ENCODE results near the gene RGS16.

RGS16 gene

DNA sequence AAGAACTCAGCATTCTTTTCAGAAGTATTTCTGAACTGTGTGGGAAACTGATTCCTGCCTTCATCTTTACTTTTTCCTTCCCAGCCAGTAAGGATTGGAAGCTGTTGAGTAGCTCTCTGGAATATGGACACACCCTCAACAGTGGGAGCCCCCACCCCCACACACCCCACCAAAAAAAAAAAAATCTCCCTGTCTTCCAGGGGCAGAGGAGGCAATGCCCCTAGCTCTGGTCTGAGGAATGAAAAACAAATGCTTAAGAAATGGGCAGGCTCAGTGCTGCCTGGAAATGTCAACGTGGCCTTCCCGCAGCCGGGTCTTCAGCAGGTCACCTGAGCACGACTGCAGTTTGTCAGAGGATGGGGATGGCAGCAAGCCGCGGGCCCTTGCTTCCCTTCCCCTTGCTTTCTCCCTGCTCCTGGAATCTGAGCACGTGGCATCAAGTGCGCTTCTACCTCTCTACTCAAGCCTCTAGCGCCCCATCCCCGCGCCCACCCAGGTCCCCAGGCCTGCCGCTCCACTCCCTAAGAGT is 479 bp downstream of the RGS16 start:
- no peak for DNase-seq

DNA sequence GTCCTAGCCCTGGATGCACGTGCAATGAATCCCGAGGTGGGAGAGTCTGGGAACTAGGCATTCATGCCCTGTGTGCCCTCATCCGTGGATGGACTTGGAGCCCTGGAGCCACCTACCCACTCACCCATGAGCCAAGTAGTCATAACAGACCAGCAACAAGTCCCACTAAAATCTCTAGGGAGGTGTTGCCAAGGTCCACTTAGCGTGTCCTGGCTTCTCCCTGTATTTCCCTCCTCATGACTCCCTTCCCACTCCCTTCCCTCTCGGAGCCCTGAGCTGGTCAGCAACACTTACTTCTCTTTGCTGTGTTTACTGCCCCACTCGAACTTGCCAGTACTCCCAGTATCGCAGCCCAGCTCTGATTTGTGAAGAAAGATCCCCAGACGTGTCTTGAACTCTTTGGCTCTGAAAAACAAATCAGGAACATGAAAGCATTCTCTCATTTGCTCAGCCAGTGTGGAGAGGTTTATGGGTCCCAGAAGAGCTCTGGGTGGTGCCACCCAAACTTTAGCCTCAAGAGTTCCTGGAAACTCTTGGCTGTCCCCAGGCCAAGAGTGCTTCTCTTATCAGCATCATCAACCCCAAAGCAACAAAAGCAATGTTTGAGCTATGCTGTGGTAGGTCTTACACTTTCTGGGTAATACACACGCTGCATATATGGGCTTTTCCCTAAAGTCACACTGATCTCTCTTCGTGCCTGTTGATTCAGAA is 1.1 kb downstream of the RGS16 start:
- peak; percentile 31 for DNase-seq

DNA sequence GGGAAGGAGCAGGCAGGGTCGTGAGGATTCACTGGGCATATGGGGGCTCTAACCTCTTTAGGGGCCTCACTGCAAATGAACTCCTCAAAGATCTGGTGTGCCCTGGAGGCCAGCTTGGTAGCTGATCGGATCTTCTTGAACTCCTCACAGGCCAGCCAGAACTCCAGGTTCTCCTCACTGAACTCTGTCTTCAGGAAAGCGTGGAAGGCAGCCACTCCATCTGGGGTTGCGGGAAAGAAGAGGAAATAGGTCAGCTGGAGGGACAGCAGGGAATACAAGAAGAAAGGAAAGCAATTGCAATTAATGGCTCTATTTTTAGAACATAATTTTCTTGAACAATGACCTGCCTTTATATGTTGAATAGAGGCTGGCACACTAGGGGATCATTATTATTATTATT is 2.3 kb downstream of the RGS16 start:
- DNase-seq: no peak

DNA sequence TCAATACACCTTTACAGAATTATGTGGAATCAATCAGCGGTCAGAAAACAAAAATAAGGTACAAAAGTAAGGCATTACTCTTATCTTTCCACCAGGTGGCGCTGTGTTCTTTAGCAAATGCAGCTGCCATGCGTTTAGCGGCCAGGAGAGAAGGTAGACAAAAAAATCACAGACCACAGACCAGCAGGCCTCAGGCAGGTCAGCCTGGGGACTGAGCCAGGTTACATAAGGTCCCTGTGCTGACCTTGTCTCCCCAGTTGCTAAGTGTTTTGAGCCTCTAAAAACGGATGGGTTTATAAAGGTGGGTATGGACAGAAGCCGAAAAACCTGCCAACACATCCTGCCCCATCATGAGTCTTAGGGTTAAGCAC is 2.8 kb downstream of the RGS16 start:
- peak; percentile 74 for DNase-seq

DNA sequence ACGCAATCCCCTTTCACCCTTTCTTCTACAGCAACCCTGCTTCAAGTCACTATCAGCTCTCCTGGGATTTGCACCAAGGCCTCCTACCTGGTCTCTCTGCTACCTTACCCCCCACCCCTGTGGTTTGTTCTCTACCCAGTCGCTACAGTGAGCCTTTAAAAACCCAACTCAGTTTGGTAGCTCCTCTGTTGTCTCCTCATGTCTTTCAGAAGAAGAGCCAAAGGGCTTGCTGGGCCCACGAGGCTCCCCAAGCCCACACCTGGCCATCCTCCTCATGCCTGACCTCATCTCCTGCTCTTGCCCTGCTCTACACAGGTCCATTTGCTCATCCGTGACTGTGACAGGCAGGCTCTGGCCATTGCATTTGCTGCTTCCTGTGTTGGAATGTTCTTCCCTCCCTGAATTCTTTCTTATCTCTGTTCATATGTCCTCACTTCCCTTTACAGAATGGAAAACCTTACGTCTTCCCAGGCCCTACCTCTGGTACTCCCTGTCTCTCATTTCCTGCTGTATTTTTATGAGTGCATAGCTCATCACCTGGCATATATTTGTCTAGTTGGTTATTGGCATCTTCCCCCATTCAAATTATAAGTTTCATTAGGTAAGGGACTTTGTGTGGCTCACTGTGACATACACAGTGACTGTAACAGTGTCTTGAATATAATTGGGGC is 3.3 kb downstream of the RGS16 start:
- no peak for DNase-seq

DNA sequence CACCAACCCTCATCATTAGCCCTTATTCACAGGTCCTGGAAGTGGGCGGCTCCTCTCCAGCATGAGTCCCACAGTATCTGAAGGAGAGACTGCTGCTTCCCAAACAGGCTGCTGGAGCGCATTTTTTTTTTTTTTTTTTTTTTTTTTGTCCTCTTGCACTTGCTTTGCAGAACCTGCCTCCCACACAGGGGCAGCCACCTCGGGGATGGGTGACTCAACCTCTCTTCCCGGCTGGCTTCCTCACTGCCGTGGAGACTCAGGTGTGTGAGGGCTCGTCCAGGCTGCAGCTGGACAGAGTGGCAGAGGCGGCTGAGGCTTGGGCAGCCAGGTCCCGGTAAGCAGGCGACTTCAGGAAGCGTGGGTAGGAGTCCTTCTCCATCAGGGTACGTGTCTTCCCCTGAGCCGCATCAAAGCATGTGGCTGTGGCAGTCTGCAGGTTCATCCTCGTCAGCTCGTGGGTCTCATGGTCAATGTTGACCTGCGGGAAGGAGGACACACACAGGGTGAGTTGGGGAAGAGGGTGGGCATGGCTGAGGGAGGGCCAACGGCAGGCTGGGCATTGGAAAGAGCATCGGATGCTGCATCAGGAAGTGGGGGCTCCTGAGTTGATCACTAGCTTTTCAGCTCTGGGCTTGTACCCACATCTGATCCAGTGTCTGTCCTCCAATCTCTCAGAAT is 4.0 kb downstream of the RGS16 start:
- DNase-seq: no peak

DNA sequence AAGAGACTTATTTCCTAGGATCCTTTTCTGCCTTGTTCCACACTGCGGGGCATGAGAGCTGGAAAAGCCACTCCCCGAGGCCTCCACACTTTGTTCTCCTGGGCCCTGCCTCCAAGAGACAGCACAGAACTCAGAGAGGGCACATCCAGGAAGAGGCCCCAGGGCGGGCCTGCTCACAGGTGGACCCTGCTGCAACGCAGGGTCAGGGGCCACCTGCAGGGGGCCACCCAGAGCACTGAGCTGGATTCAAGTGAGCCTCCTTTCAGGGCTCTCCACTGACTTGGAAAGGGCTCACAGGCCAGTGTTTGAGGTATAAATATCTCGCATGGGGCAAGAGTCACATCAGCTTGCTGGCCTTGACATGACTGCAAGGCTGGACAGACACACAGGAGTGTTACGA is 4.8 kb downstream of the RGS16 start:
- peak; percentile 47 for DNase-seq

DNA sequence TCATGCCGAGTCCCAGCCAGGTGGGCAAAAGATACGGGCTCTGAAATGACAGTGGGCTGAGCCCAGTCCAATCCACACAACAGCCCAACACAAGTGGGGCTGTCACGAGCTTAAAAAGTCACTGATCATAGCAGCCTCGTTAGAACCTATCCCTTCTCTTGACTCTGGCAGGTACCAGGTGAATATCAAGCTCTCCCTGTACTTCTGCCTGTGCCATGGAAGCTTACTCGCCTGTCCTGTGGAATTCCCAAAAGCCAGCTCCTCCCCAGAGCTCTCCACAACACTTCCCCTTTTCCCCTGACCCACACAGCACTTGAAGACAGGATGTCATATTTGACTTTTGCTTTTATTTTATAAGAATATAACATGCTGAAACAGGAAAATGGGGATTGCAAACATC is 5.9 kb downstream of the RGS16 start:
- DNase-seq: no peak

DNA sequence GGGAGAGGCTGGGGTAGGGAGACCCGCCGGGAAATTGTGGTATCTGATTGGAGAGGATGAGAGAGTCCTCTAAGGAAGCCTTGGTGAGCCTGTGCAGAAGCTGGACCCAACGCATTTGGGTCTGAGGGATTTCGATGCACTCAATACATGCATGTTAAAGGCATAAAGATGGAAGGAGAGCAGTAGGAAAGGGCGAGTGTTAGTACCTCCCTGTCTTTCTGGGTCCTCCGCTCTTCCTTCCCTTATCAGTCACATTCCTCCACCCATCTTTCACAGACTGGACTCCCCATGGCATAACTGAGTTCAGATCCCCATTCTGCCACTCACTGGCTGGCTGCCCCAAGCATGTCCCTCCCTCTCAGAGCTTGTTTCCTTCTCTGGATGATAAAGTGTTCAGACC is 7.3 kb downstream of the RGS16 start:
- no peak for DNase-seq

DNA sequence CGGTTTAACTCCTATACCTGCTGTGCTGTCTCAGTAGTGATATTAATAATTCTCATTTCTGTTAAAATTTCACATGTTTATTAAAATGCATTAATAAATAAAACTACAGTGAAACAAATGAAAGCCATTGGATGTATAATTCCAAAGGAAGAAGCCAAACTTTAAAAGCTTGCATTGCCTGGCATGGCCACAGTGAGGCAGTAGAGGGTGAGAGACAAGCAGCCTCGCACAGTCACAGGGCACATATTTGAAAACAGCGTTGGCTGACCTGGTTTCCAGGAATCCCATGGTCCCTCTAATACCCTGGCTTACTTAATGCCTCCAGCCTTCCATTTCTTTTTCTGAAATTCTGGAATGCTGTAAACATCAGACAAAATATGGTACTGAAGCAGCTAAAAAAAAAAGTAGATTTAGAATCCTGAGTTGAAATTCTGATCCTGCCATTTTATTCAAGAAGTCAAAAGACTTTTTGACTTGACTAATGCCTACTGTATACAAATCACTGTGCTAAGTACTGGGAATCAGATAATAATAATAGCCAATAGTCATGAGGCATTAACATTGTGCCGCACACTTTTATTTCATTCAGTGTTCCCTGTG is 8.4 kb downstream of the RGS16 start:
- DNase-seq: peak; percentile 79

DNA sequence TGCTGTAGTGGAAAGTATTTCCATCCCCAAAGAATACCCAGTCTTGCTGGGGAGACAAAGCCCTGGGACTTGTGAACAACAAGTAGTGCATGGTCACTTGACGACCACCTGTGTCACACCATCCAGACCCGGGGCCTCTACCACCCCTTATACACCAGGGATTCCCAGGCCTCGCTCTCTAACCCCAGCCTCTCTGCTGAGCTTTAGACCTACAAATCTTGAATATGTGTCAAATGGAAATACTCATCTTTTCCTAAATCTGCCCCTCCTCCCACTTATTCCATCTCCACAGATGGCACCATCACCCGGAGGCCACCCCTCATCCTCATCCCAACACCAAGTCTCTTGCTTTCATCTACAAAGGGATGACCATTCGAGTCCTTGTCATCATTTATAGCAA is 14.3 kb downstream of the RGS16 start:
- no peak for DNase-seq

DNA sequence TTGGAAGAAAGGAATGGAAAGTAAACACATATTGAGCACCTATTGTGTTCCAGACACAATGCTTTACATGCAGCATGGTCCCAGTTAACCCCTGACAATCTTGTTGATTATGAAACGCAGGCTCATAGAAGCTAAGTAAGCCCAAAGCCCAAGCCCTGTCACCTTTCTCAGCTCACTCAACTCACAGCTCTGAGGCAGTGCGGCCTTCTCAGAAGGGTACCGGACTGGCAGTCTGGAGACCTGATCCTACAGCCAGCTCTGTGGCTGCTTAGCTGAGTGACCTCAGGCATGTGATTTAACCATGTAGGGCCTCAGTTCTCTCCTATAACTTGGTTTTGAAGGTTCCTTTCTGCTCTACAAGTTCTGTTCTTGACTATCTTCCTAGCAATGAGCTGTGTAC is 14.7 kb downstream of the RGS16 start:
- no peak for DNase-seq

DNA sequence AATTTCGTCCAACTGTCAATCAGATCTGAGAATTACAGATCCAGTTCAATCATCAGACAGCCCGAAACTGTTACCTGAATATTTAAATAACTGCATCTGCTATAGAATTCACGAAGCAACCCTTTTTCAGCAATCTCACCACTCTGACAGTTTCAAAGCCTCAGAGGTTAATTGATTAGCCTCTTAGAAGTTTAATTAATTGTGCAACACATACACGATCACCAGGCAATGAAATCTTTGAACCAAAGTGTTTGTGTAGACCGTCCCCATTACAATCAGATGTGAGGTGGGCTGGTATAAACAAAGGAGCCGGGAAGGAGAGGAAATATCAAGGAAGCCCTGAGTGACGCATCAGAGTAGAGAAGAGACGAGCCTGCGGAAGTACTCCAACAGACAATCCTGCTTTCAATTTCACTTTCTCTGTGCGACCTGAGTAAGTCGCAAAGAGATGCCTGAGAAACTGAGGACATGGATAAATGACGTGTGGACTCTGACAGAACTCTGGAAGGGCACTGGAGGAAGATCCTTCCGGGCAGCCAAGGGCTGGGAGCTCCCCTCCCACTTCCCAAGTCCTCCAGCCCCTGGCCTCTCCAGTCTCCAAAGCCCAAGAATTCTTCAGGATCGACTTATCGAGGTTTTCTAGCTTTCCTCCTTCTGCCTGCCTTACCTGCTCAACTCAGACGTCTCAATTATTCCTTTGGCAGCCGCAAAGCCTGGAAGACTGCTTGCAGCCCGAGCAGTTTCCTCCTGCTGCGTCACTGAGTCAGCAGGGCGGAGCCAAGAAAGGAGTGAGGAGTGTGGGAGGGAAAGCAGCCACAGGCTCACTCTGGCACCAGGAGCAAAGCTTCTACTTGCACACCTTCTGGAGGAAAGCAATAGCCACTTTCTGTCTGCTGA is 15.4 kb downstream of the RGS16 start, which contains the start of gene RNASEL:
Gene RNASEL, minus strand, starts transcription at position 757 of the 897 bp plus-strand sequence. CDS start 2,450 bp downstream, outside the sequence.
- peak; percentile 77 for DNase-seq

DNA sequence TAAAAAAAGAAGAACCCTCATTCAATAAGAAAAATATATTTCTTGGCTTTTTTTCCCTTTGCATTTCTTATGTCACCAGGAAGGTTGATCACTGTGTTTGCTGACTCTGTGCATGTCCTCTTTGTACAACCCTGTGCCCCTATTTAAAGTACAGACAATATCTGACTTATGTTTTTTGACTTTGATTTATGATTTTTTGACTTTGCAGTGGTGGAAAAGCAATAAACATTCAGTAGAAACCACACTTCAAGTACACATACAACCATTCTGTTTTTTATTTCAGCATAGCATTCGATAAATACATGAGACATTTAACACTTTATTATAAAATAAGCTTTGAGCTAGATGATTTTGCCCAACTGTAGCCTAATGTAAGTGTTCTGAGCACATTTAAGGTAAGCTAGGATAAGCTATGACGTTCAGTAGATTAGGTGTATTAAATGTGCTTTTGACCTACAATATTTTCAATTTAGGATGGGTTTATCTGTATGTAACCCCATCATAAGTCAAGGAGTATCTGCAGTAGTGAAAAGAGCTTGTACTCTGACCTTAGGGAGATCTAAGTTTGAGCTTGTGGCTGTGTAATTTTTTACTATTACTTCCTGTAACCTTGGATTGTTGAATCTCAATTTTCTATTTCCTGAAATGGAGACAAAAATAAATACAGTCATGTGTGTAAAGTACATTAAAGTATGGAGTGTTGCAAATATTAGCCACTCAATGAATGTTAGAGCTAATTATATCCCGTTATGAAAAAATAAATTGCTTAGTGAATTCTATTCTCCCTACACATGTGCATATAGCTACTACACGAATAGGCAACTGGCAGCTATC is 16.3 kb downstream of the RGS16 start:
- DNase-seq: no peak

DNA sequence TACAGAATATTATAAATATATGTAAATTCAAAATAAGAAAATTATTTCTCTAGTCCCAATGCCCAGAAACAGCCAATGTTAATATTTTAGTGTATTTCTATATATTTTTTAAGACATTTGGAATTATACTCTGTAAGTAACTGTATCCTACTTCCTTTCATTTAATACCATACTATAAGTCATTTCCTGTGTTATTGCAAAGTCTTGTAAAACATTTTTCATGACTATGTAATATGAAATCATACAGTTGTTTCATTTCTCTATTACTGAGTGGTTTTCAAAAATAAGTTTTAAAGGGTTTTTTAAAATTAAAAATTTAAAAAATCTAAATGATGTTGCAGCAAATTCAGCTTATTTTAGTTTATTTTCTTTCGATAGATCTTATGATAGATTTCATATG is 17.1 kb downstream of the RGS16 start:
- no peak for DNase-seq

DNA sequence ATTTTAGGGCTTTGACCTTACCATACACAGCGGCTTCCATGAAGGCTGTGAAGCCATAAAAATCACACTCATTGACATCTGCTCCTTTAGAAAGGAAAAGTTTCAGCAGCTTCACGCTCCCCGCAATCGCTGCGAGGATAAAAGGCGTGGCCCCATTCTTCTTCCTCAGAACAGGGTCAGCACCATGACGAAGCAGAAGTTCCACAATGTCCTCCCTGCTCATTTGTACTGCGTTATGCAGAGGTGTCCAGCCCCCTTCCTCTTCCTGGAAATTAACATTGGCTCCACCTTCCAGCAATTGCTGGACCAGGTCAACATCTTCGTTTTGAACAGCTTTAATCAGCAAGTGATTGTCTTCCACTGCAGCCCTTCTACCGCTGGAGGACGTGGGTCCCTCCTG is 17.8 kb downstream of the RGS16 start:
- DNase-seq: no peak

DNA sequence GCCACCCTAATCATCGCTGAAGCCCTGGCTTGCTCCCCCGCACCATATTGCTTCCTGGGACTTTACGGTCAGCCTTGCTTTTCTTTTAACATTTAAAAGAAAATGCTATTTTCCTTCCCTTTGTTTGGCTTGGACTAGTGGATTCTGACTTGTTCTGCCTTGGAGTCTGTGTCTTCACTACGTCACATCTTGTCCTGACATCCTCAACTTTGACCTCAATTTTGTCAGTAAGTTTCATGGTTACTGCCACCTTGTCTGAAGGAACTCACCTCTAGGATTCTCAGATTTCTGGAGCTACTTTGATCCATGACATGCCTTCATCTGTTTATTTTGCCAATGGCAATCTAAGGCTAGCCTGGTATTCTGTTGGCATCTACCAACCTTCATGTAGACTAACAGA is 19.4 kb downstream of the RGS16 start:
- no peak for DNase-seq

DNA sequence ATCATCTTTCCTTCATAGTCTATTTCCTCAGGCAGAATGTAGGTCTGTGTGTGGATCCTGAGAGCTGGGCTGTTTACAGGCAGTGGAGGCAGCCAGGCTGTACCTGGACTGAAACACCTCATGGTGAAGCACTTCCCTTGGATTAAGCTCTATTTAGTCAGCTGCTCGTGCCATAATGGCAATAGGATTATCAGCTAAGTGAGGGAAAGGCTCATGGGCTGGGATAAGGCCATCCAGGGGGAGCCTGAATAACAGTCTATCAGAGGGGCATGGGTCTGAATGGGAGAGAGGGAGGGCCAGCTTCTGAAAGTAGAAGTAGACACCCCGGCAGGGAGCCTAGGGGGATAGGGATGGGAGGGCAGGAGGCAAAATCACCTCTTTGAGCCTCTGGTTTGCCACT is 23.5 kb downstream of the RGS16 start:
- DNase-seq: no peak

DNA sequence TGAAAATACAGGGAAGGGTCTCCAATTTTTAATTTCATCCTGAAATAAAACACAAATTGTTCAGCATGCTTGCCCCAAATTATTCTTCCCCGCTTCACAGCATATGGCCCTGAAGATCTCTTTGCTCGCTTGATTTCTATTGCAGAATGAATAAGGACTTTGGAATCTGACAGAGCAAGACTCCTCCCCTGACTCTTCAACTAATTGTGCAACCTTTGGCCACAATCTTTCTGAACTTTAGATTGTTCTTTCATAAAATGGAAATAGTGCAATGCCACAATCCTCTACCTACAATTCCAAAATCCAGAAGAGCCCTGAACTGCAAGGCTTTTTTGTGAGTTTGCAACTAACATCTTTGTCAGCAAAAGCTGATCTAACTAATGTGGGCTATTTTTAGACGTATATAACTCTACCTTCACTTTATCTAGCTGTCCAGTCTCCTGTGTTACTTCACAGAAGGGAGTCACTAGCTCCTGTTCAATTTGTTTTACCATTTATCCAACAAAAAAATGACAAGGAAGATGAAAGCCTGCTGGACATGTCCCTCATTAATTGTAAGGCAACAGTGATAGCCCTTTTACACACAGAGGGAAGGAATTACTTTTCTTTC is 28.5 kb downstream of the RGS16 start:
- DNase-seq: no peak

DNA sequence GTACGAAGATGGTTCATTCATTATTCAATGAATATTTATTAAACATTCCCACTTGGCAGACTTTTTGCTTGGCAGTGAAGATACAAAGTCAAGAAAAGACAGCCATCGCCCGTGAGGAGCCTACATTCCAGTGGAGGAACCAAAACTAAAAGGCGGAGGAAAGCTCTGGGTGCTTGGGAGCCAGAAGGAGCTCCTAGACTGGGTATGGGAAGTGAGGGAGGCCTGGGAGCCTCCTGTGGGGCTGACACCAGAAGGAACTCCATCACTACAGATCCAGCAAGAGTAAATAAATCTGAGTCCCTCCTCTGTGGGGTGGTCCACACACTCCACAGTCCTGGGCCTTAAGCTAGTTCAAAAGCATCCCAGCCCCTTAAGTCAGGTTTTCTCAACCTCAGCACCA is 30.0 kb downstream of the RGS16 start:
- no peak for DNase-seq

DNA sequence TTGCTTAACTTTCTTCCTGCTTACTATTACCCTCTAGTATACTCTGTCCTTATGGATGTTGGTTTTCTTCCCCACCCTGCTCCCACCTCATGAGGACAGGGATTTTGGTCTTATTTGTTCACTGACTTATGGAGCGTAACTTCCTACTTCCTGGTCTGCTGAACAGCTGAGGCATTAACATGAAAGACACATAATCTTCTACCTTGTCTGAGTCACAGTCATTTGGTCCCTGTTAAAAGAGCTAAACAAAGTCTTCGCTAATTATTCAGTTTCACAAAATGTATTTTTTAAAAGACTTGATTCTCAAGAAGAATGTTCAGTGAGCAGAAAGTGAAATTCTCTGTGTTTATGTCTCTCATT is 33.6 kb downstream of the RGS16 start:
- no peak for DNase-seq

All from stimulated activated CD4-positive, alpha-beta T cell treated with anti-CD3 and anti-CD28 coated beads, Interleukin-15, amount 100 ng/mL, for 24 hours (primary cell).